HG02759 (cell line): Measurements from ENCODE around the gene KCNJ13.

Experiments
- ATAC-seq: cut with Tn5 transposase; IDR thresholded peaks from one replicate; pipeline ENCODE4 v1.9.1; 2021; ENCODE audit warnings: mild to moderate bottlenecking, moderate library complexity; ENCODE audit not compliant: unreplicated experiment

Gene KCNJ13

GRCh38 chr2:232776435-232776834 lies at the start of gene KCNJ13:
TSS of gene KCNJ13 (minus strand) at chr2:232776565. CDS start at chr2:232771362, 5,203 bp downstream.
- ATAC-seq = no peak

DNA sequence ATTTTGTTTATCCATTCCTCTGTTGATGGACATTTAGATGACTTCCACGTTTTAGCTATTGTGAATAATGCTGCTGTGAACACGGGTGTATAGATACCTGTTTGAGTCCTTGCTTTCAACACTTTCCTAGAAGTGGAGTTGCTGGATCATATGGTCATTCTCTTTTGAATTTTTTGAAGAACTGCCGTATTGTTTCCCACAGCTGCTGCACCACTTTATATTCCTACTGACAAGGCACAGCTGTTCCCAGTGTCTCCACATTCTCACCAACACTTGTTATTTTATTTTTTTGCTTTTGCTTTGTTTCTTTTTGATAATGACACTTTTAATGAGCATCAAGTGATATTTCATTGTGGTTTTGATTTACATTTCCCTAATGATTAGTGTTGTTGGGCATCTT lies 41.4 kb upstream of the KCNJ13 start:
- no peak for ATAC-seq

DNA sequence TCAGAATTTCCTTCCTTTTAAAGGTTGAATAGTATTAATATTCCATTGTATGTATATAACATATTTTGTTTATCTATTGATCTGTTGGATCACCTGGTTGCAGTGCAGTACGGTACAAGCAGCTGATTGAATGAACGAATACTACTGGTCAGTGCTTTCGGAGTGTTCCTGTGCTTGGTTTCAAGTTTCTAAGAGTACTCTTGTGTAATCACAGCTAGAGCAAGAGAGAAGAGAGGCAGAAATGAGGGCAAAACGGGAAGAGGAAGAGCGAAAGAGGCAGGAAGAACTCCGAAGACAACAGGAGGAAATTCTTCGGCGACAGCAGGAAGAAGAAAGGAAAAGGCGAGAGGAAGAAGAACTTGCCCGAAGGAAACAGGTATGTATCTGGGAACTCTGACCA lies 40.3 kb upstream of the KCNJ13 start:
- no peak for ATAC-seq

GRCh38 chr2:232815569-232815968 lies 39.2 kb upstream of the KCNJ13 start:
- ATAC-seq = no peak

GRCh38 chr2:232810444-232810843 lies 34.1 kb upstream of the KCNJ13 start:
- ATAC-seq = no peak

GRCh38 chr2:232809349-232810124 lies 33.2 kb upstream of the KCNJ13 start:
- ATAC-seq = no peak

- ATAC-seq = no peak
These were observed 25.7 kb upstream of the KCNJ13 start for GRCh38 chr2:232802091-232802490.

DNA sequence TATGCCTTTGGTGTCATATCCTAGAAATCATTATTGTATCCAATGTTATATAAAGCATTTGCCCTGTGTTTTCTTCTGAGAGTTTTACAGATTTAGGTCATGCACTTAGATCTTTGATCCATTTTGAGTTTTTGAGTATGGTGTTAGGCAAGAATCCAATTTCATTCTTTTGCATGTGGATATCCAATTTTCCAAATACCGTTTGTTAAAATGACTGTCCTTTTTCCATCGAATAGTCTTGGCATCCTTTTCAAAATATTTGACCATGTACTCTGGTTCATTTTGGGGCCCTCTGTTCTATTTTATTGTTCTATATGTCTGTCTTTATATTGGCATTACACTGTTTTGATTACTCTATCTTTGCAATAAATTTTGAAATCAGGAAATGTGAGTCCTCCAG lies 23.8 kb upstream of the KCNJ13 start:
- no peak for ATAC-seq

- no peak for ATAC-seq
These were observed 21.8 kb upstream of the KCNJ13 start for GRCh38 chr2:232798187-232798586.

- ATAC-seq = no peak
These were observed 19.6 kb upstream of the KCNJ13 start for GRCh38 chr2:232795920-232796319.

DNA sequence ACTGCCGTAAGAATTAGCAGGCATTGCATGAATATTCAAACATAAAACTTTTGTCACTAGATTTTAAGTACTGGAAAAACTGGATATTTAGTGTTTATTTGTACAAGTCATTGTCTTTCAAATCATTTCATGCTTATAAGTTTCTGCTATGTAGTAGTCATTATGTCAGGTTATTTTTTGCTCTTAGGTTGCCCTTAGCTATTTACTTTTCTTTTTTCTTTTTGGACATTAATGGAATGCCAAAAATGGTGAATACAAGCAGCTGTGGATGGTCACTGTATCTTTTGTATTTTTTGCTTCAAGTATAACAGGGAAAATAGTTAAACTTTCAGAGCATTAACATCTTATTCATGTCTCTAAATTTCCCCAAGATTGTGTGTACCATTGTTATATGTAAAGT lies 18.6 kb upstream of the KCNJ13 start:
- ATAC-seq = no peak

GRCh38 chr2:232793271-232793670 lies 16.9 kb upstream of the KCNJ13 start:
- ATAC-seq = no peak

GRCh38 chr2:232791518-232791917 lies 15.2 kb upstream of the KCNJ13 start:
- no peak for ATAC-seq

DNA sequence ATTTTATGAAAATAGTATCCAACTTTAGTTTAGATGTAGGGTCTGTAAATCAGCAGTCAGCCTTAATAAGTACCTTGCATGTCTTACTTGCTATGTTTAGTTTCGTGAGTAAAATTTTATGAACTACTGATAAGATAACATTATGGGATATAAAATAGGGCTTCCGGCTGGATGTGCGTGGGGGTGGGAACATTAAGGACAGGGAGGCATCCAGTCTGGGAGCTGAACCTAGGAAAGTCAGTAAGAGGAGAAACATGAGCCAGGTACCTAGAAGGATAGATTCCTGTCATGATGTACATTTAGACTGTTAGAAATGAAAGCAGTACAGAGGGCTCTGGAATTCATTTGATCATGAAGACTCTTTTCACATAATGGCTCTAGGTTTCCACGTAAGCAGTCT lies 12.7 kb upstream of the KCNJ13 start:
- no peak for ATAC-seq

GRCh38 chr2:232787806-232788205 lies 11.4 kb upstream of the KCNJ13 start:
- no peak for ATAC-seq

DNA sequence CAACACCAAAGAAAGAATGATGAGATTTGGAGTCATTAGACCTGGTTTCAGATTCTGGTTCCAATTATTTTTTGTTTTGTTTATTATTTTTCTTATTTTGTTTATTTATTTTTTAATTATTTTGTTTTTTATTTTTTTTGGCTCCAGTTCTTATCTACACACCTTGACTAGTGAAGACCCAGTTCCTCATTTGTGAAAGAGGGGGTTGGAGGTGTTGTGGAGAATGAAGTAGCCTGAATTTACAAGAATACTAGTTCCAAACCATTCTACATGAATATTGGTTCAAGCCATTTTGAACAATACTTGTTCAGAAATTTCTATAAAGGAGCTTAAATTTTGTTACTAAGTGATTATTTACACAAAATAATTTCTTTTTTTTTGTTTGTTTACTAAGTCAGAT lies 6.9 kb upstream of the KCNJ13 start:
- ATAC-seq = no peak

DNA sequence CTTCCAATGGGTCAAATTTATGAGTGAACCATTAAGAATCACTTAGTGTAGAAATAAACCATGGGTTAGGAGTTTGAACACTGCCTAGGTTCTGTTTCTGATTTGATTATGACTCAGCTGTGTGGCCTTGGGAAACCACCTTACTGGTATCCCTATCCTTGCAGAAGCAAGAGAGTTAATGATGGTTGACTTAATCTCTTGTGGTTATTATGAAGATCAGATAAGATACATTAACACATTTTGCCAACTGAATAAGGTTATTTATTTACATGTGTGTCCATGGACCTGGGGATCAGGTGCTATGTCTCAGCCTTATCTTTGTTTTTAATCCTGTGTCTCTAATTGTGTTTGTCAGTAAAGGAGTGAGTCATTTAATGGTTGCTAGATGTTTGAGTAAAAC lies 5.4 kb upstream of the KCNJ13 start:
- ATAC-seq = peak; percentile 95

DNA sequence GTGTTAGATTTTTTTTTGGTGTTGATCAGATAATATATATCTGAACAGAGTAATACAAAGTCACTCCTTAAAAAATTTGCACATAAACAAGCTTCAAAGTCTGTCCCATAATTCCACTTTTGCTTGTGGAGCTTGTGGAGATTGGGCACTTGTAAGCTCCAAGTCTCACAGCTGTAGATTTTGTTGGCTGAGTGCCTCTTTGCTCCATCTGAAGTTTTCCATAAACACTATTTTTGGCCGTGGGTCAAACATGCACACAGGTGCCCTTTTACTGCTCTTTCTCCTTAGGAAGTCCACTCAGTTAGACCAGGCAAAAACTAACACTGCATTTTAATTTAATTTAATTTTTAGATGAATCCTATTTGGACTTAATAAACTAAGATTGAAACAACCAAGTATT lies 3.6 kb upstream of the KCNJ13 start:
- ATAC-seq = no peak

GRCh38 chr2:232779465-232779864 lies 3.1 kb upstream of the KCNJ13 start:
- no peak for ATAC-seq

GRCh38 chr2:232777276-232777675 lies 911 bp upstream of the KCNJ13 start:
- ATAC-seq = no peak

DNA sequence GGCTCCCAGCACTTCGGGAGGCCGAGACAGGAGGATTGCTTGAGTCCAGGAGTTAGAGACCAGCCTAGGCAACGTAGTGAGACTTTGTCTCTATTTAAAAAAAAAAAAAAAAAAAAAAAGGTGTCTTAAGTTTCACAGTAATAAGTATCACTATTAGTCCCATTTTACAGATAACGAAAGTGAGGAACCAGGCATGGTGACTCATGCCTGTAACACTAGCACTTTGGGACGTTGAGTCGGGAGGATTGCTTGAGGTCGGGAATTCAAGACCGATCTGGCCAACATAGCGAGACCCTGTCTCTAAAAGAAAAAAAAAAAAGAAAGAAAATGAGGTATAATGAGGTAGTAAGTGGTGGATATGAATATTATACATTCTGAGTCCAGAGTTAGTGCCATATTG lies 2.5 kb downstream of the KCNJ13 start:
- ATAC-seq = no peak

GRCh38 chr2:232772531-232772930 lies 3.8 kb downstream of the KCNJ13 start:
- peak; percentile 78 for ATAC-seq

GRCh38 chr2:232771870-232772269 lies 4.5 kb downstream of the KCNJ13 start:
- ATAC-seq = no peak
